Ammon's horn (tissue), 1 donor: Measurements from ENCODE around the gene COX4I1.

Experiments used
- DNase-seq: peaks from one replicate; pipeline ENCODE4 v3.0.0-alpha.2; 2016; ENCODE audit warnings: low spot score

The COX4I1 gene

GRCh38 chr16:85840801-85841200, 41.3 kb downstream of the COX4I1 start:
- DNase-seq = no peak

DNA sequence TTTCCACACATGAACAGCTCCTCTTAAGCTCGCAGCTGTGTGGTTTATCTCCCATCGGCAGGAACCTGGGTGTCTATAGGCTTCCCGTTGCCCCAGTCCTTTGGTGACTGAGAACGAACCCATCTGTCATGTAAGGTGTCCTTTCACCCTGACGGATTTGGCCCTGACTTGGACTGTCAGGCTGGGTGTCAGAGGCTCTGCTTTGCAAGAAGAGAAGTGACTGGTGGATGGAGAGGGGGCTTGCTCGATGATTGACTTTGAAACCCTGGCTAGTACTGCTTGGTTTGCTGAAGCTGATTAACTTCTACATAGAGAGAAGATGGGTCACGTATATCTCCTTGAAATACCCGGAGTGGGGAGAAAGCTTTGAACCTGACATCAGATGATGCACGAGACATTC, 42.9 kb downstream of the COX4I1 start:
- no peak for DNase-seq

- DNase-seq = no peak
These were observed 43.4 kb downstream of the COX4I1 start for GRCh38 chr16:85842848-85843247.

DNA sequence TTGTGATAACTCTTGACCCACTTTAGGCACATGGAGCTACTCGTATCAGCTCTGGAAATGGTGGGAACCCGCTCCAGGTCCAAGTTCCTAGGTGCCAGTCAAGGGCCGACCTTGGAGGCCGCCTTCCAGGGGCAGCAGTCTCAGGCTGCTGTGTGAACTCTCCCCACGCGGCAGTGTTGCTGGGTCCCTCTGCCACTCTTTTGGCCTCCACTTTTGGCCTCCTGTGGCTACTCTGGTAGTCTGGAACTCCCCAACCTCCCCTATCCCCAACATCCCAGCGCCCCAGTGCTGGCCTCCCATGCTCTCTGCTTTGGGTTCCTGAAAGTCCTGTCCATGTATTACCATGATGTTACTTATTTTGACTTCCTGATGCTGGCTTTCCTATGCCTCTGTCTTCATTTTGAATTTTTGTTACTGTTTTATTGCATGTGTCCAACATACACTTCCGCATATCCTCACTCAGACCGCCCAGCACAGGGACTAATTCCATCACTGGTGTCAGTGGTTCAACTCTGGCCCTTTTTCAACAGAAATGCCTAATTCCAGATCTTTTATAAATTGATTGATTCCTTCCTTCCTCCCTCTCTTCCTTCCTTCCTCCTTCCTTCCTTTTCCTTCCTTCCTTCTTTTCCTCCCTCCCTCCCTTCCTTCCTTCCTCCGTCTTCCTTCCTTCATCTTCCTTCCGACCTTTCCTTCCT, 44.1 kb downstream of the COX4I1 start:
- no peak for DNase-seq

DNA sequence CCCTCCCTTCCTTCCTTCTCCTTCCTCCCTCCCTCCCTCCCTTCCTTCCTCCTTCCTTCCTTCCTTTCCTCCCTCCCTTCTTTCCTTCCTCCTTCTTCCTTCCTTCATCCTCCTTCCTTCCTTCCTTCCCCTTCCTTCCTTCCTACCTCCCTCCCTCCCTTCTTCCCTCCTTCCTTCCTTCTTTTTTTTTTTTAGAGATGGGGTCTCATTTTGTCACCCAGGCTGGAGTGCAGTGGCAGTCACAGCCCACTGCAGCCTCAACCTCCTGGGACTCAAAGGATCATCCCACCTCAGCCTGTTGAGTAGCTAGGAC, 44.6 kb downstream of the COX4I1 start:
- no peak for DNase-seq

DNA sequence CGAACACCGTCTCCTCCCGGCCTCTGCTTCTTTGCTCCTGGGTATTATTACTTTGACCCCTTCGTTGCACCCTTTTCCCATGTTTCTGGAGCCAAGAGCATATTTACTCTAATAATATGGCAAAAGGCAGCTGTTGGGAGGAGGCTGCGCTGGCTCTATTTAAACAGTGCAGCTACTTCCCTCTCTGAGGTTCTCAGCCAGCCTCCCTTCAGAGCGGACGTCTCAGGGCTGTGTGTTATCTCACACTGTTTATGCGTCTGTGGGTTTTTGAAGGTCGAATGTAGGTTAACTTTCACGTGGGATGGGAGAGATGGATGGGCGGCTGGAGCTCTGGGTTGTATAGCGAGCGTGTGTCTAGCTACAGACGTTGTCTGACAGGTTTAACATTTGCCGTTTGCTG, 45.3 kb downstream of the COX4I1 start:
- DNase-seq = no peak

GRCh38 chr16:85845266-85845665, 45.8 kb downstream of the COX4I1 start:
- no peak for DNase-seq

DNA sequence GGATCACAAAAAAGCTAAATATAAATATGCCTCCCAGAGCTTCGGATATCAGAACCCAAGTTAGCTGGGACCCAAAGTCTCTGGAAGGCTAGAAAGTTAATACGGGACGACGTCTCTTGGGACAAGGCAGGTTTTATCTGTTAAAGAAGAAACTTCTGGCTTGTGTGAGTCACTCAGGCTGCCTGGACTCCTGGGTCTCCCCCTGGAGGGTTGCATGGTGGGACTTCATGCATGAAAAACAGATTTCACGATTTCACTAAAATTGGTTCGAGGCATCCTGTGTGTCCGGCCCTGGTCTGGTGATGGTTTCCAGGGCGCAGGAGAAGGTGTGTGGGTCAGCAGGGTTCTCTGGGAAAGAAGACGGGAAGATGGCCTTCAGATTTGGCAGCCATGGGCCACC, 47.0 kb downstream of the COX4I1 start:
- no peak for DNase-seq

DNA sequence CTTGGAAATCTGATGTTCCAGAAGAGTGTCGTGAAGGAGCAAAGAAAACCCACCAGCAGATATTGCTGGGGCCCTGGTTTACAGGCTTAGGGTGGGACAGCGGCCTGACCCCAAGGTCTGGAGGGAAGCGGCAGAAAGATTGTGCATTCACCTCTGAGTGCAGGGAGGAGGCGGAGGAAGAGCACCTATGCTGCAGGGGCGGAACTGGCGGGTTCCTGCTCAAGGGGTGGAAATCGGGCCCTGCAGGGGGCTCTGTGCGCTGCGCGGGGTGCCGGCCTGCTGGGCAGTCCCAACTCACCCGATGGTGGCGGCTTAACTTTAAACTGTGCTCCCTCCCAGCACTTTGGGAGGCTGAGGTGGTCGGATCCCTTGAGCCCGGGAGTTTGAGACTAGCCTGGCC, 47.5 kb downstream of the COX4I1 start:
- no peak for DNase-seq

DNA sequence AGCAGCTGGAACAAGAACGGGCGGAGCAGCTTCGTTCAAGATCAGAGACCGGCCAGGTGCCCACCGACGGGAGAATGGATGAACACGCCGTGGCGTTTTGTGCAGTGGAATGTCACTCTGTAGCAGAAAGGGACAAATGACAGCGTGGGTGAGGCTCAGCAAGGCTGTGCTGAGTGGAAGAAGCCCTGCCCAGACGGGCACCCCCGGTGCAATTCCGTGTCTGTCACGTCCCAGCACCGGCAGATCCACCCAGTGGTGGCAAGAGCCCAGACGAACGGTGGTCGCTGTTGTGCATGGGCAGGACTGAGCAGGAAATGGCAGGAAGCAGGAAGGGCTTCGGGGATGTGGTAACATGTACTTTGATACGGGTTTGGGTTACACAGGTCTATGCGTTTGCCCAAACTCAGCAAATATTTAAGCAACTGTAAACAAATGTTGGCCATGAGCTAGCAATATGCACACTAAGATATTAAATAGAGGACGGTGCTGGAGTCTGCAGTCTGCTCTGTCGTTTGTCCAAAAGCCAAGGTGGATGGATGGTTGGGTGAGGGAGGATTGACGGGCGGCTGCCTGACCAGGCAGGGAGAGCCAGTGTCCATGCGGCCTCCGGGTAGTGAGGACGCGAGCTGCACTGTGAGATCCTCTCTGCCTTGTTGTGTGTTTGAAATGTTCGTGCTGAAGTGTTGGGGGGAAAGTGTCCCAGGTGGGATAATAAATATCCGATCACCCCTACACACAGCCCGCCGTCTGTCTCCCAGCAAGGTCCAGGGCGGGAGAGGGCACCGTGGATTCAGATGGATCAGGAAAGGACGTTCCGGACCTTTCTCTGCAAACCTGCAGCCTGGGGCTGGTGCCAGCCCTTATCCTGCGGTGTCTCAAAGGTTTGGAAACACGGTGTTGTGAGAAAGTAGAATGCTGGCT, 48.4 kb downstream of the COX4I1 start:
- DNase-seq = no peak

DNA sequence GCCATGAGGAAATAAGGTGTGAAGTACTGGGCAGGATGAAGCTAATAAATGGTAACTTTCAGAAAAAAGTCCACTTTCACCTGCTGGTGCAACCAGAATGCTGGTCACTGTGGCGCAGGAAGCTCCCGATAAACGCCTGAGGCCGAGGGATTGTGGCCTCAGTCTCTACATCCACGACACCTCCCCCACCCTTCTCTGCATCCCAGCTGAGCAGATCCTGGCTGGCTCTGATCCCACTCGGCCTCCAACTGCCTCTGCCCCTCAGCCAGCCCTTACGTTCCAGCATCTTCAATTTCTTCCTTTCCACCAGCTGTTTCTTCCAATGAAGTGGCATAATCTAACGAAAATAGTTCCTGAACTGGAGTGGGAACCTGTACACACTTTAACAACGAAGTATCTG, 49.5 kb downstream of the COX4I1 start:
- DNase-seq = no peak

- no peak for DNase-seq
These were observed 49.9 kb downstream of the COX4I1 start for GRCh38 chr16:85849388-85849787.

GRCh38 chr16:85850344-85850880, 50.9 kb downstream of the COX4I1 start:
- no peak for DNase-seq

DNA sequence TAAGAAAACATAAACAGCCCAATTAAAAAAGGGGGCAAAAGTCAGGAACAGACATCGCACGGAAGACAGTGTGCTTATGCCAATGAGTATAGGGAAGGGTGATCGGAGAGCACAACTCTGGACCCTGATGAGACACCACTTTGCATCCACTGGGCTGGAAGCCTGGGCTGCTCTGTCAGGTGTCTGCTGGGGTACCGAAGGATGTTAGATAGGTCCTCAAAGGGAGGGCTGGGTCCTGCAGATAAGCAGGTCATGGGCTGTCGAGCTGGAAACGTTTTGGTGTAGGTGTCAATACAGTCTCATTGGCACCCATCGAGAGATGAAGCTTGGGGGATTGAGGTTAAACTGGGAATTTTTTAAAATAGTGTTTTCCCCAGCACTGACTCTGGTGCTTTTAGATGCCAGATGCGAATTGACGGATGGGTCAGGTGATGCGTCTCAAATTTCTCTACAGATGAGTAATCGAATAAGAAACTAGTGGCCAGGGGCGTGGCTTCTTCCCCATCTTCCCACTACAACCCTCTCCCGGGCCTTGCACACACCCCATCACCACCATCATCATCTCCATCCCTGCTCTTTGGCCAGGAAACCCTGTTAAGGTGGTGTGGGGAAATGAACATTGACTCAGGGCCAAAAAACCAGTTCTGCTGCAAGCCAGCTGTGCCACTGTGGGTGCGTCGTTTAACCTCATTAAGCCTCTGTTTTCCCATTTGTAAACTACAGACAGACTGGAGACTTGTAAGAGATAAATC, 51.7 kb downstream of the COX4I1 start:
- DNase-seq = no peak

- peak; percentile 55 for DNase-seq
These were observed 54.4 kb downstream of the COX4I1 start for GRCh38 chr16:85853547-85854545.

DNA sequence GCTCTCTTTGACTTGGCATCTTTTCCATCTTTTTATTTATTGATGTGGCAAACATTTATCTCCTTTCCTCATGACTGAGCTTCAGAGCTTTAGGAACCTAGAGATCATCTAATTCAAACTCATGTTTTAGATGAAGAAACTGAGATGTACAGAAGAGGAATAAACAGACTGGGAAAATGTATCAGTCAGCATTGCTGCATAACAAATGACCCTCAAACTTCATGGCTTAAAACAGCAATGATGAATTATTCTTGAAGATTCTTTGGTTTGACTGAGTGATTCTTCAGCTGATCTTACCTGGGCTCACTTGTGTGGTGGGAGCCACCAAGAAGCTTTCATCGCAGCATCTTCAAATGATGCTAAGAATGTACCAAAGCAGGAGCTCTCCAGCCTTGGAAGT, 55.4 kb downstream of the COX4I1 start:
- no peak for DNase-seq

DNA sequence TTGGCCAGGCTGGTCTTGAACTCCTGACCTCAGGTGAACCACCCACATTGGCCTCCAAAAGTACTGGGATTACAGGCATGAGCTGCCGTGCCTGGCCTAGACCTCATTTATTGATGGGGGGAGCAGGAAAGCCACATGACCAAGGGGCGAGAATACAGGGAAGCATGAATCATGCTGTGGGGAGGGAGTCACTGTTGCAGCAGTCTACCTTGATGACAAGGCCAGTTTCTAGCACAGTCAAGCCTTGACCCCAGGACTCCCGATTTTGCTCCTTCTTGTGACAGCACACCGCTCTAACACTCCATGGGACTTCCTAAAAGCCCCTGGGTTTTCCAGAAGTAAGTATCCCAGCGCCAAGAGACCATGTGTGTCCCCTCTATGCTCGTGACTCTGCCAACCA, 56.6 kb downstream of the COX4I1 start:
- DNase-seq = no peak

DNA sequence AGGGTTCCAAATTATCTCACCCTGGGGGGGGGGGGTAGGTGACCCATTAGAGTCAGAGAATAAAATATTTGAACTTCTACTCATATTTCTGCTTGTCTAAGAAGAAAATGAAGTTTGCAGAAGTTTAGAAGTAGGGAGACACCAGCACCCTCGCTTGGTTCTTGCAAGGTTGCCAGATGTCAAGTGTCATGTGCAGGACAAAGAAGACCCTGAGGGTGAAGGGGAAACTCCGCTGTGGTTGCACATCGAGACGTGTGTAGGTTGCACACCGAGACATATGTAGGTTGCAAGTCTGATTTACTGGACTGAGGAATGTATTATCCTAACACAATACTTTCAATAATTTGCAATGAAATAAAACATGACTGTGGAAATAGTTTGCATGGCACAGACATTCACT, 57.1 kb downstream of the COX4I1 start:
- no peak for DNase-seq
